CD4-positive, alpha-beta T cell treated with Interleukin-4 for 1 hour (primary cell): Measurements from ENCODE around the gene ST8SIA5.
"Not testable (repeated sequence)": the region's sequence is repeated elsewhere in the genome, so short reads cannot be mapped to it uniquely, and the experiment has no call there.

ENCODE experiments used
- DNase-seq, 2 donors: peaks; one replicate each; pipeline ENCODE4 v3.0.0-alpha.2; 2020 to 2022

ST8SIA5 gene, protein sequence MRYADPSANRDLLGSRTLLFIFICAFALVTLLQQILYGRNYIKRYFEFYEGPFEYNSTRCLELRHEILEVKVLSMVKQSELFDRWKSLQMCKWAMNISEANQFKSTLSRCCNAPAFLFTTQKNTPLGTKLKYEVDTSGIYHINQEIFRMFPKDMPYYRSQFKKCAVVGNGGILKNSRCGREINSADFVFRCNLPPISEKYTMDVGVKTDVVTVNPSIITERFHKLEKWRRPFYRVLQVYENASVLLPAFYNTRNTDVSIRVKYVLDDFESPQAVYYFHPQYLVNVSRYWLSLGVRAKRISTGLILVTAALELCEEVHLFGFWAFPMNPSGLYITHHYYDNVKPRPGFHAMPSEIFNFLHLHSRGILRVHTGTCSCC

DNA sequence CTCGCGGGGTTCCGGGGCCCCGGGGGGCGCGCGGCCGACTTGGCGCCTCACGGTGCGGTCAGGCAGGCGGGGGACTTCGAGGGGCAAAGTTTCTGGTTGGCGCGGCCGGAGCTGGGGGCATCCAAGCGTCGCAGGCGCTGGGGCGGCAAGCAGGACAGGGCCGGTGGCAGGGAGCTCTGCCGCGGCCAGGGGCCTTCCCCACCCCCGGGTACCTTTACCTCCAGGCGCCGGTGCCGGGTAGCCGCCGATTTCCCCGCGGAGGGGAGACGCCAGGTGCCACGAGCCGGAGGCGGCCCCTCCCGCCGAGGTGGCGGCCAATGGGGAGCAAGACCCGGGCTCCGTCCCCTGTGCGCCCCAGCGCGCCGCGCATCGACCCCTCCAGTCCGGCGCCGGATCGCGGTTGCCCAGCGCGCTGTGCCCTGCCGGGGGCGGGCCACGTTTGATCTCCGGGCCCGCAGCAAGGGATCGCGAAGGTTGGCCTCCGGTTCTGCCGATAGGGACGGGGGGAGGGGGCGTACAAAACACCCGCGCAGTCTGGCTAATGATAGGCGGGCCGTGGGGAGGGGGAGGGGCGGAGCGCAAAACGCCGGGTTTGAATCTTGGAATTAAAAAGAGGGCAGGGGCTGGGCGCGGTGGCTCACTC lies at the start of gene ST8SIA5:
ST8SIA5 (minus strand) TSS at position 495 of the 643 bp plus-strand sequence. CDS start 545 bp downstream, outside the sequence.
- no peak for DNase-seq

DNA sequence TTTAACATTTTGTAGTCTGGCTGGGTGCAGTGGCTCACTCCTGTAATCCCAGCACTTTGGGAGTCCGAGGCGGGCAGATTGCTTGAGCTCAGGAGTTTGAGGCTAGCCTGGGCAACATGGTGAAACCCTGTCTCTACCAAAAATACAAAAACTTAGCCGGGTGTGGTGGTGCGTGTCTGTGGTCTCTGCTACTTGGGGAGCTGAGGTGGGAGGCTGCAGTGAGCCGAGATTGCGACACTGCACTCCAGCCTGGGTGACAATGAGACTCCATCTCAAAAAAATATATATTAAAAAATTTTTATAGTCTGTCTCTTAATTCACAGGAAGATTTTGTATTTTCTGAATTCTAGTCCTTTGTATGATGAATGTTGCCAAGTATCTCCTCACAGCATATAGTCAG lies 39.1 kb upstream of the ST8SIA5 start:
- not testable (repeated sequence) for DNase-seq

- DNase-seq: no peak
Measured at GRCh38 chr18:46794607-46795006, 37.8 kb upstream of the ST8SIA5 start.

- no peak for DNase-seq
Measured at GRCh38 chr18:46793565-46793964, 36.7 kb upstream of the ST8SIA5 start.

- no peak for DNase-seq
Measured at GRCh38 chr18:46789088-46789487, 32.2 kb upstream of the ST8SIA5 start.

- DNase-seq: no peak
Measured at GRCh38 chr18:46787674-46788073, 30.8 kb upstream of the ST8SIA5 start.

DNA sequence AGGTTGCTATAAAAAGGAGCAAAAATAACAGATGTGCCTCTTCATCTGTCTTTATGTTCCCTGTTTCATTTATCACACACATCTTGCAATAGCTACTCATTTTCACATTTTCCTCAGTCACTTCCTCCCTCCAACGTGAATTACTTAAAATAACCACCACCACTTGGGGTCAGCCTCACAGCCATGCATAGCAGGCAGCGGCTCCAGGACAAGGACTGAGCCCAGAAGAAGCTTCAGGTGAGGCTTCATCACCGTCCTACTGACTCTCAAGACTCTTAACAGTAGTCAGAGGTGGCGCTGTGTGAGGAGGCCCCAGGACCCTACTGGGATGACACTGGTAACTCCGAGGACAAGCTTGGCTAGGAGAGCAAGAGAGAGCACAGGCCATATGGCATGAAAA lies 15.5 kb upstream of the ST8SIA5 start:
- no peak for DNase-seq

DNA sequence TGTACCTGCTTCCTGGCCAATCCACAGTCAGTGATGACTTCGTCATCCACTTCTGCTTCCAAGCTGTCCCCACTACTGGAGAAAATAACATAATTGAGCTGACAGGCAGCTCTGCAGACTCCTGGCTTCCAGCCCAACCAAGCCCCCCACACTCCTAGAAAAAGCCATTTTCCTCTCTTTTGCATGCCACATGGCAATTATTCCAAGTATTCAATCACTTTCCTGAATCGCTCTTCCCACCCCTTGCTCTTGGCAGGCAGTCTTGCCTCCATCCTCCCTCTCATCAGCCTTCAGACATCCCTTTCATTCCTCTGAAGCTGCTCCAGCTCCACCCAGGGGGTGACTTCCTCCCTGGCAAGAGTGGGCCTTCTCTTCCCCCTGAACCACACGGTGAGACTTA lies 14.3 kb upstream of the ST8SIA5 start:
- DNase-seq: no peak

- DNase-seq: no peak
Measured at GRCh38 chr18:46770708-46771107, 13.9 kb upstream of the ST8SIA5 start.

GRCh38 chr18:46768166-46768921 lies 11.5 kb upstream of the ST8SIA5 start:
- no peak for DNase-seq

DNA sequence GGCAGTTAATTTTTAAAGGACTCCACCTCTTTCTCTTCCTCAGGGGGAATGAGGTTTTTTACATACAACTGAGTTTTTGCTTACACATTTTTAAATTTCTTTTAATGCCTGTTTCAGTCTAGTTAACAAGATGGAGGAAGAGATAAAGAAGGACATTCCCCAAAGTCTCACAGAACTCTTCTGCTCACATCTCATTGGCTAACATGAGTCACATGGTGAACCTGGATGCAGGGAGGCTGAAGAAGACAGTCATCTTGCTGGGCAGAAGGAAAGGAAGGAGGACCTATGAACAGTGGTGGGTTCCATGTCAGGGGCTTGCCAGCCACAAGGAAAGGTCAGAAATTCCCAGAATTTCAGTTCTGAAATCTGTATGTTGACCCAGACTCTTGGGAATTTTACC lies 10.4 kb upstream of the ST8SIA5 start:
- no peak for DNase-seq

GRCh38 chr18:46764586-46764985 lies 7.7 kb upstream of the ST8SIA5 start:
- no peak for DNase-seq

DNA sequence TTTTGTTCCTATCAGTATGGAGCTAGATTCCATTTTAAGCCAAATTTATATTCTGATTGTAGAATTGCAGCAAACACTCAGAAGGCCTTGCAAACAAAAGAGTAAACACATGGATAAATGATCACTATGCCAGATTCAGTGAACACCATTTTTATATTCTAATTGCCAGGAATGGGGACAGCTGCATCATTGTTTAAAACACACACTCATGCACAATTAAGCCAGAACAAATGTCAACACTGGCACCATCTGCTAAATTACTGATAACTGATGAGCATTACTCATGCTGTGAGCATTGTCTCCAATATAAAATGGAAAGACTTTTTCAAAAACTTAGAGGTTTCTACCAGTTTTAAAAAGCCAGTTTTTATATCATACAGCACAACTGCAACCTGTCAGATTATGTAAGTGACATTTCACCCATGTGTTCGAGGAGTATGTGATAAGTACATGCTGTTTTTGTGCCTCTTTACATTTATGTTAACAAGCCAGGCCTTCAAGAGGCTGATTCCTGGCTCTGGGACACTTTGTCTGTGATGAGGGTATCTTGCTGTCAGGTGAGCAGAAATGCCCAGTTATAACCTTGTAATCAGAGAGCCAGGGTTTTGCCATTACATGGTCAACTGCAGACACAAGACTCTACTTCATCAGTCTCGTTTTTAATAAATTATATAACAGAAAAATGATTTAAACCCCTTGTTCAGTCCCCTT lies 4.4 kb upstream of the ST8SIA5 start:
- no peak for DNase-seq

DNA sequence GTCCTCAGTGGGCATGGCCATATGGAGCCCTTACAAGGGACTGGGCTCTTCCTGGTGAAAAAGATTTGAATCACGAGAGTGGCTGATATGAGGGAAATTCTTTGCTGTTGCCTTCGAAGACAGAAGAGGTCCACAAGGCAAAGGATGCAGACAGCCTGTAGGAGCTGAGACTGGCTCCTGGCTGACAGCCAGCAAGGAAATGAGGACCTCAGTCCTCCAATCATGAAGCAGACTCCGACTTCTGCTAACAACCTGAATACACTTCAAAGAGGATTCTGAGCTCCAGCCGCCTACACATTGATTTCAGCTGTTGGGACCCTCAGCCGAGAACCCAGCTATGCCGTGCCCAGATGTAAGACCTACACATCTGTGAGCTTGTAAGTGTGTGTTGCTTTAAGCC lies 3.0 kb upstream of the ST8SIA5 start:
- DNase-seq: no peak

- DNase-seq: no peak
Measured at GRCh38 chr18:46756025-46756558, 761 bp downstream of the ST8SIA5 start.

- no peak for DNase-seq
Measured at GRCh38 chr18:46755315-46756024, 1.4 kb downstream of the ST8SIA5 start.

- no peak for DNase-seq
Measured at GRCh38 chr18:46754661-46755292, 2.1 kb downstream of the ST8SIA5 start.

GRCh38 chr18:46754188-46754587 lies 2.7 kb downstream of the ST8SIA5 start:
- DNase-seq: no peak

GRCh38 chr18:46751882-46752281 lies 5.0 kb downstream of the ST8SIA5 start:
- DNase-seq: no peak

DNA sequence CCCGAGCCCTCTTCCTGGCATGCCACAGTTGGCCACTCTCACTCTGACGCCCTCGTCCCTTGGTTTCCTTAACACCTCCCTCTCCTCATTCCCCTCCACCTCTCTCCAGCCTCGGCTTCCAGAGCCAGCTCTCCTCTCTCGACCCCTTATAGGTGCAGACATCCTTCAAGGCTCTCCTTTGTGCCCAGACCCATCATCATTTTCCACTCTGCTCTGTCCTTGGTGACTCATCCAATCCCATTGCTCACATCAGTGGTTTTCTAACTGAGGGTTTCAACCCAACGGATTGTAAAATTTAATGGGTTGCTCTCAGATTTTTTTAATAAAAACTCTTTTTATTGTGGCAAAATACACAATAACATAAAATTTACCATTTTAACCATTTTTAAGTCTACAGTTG lies 6.2 kb downstream of the ST8SIA5 start:
- DNase-seq: no peak

GRCh38 chr18:46748466-46748865 lies 8.4 kb downstream of the ST8SIA5 start:
- DNase-seq: no peak

DNA sequence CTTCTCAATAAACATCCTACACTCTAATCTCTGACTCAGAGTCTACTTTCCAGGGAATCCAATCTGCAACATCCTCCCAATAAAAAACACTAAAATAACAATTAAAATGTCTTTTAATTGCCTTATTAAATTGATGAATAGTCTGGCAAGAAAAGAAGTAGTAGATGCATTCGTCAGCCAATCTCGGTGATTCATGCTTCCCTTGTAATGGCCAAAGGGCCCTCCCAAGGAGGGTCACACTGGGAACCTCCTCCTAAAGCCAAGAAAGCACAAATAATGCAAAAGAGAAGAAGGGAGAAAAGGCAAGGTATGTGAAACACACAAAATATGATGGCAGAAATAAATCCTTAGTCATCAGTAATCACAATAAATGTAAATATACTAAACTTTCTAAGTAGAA lies 16.8 kb downstream of the ST8SIA5 start:
- DNase-seq: no peak
